Spleen (tissue), 7 donors: Measurements from ENCODE around the gene CTSK.

Experiments used
- POLR2A ChIP-seq, 3 donors: fragments of 450-650 bp; IDR thresholded peaks; one replicate each; pipeline ENCODE4 v1.5.1; 2017; ENCODE audit warnings: antibody characterized with exemption in 3 of 3, mild to moderate bottlenecking in 1 of 3
- POLR2AphosphoS5 ChIP-seq, 3 donors: sonication (generic); formaldehyde crosslinking; IDR thresholded peaks; one replicate each; pipeline ENCODE4 v1.5.1; 2017; ENCODE audit warnings: antibody characterized with exemption in 3 of 3
- TF ChIP-seq, protein P1 (sequence below), 11 experiments: fragments of 200-600 bp in 7 of 11; fragments of 450-650 bp in 4 of 11; sonication (generic) in 4 of 11; IDR thresholded peaks in 8 of 11; conservative IDR thresholded peaks in 3 of 11; 1 replicate in 7 of 11; 2 replicates in 4 of 11; pipeline versions ENCODE4 v1.4.0 to v1.8.0; 2016 to 2021; ENCODE audit warnings: antibody characterized with exemption in 11 of 11, inconsistent platforms in 4 of 11, mild to moderate bottlenecking in 1 of 11
- donor health status: DM: no; HTN: no; CAD: no; lungs with moderate emphysema.
- donor health status: DM: no; HTN: no; CAD: no.
- donor health status: DM: no; HTN: no; CAD: no.

DNA sequence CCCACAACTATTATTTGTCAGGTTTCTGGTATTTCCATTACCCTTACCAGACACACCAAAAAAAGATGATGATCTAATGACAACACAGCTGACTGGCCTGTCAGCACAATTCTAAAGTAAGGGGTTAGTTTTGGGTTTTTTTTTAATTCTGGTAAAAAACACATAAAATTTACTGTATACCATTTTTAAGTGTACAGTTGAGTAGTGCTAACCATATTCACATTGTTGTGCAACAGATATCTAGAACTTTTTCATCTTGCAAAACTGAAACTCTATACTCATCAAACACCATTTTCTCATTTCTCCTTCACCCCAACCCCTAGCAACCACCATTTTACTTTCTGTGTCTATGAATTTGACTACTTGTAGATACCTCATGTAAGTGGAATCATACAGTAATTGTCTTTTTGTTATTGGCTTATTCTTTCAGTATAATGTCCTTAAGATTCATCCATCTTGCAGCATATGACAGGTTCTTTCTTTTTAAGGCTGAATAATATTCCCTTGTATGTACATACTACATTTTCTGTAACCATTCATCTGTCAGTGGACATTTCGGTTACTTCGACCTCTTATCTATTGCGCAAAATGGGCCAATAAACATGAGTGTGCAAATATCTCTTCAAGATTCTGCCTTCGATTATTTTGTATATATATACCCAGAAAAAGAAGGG, 38.5 kb upstream of the CTSK start:
- TF ChIP-seq POLR2AphosphoS5 (IDR thresholded peaks at IDR 0.05) (no peak), POLR2A (IDR thresholded peaks at IDR 0.05) (no peak)
- TF ChIP-seq, protein P1, sequence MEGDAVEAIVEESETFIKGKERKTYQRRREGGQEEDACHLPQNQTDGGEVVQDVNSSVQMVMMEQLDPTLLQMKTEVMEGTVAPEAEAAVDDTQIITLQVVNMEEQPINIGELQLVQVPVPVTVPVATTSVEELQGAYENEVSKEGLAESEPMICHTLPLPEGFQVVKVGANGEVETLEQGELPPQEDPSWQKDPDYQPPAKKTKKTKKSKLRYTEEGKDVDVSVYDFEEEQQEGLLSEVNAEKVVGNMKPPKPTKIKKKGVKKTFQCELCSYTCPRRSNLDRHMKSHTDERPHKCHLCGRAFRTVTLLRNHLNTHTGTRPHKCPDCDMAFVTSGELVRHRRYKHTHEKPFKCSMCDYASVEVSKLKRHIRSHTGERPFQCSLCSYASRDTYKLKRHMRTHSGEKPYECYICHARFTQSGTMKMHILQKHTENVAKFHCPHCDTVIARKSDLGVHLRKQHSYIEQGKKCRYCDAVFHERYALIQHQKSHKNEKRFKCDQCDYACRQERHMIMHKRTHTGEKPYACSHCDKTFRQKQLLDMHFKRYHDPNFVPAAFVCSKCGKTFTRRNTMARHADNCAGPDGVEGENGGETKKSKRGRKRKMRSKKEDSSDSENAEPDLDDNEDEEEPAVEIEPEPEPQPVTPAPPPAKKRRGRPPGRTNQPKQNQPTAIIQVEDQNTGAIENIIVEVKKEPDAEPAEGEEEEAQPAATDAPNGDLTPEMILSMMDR (IDR thresholded peaks at IDR 0.05 in 8 of 11, conservative IDR thresholded peaks at IDR 0.05 in 3 of 11) = no peak
